H1 (cell line): ENCODE data around the gene CEACAM16. TPM values are rescaled to one million over a fixed set of nuclear protein-coding genes. Genes with fewer than 3 reads are reported as not detected.

Source experiments
- CTCF ChIA-PET: fragments of 300-600 bp; sonication (Branson Sonifier 250); formaldehyde crosslinking; loops from one replicate; lab custom pipeline; 2021; ENCODE audit not compliant: partially characterized antibody; lab: Charles Lee
- POLR2A ChIA-PET: fragments of 300-600 bp; sonication (Branson Sonifier 250); formaldehyde crosslinking; loops from one replicate; lab custom pipeline; 2021; ENCODE audit warnings: inconsistent platforms; ENCODE audit not compliant: partially characterized antibody; lab: Charles Lee
- DNase-seq, 2 experiments: peaks; one replicate each; pipeline versions ENCODE4 v3.0.0 to v3.0.0-alpha.2; 2010 to 2022; ENCODE audit warnings: low spot score in 2 of 2, low read depth in 1 of 2, mixed read lengths in 1 of 2
- FAIRE-seq: peaks from 2 replicates; lab custom pipeline; 2011; peaks lifted over from hg19 to GRCh38; lab: Jason Lieb, UNC
- H2AFZ ChIP-seq: 2 replicates; pipeline ENCODE4 v1.8.1; 2012; ENCODE audit warnings: low read length, inconsistent platforms
- H2AK5ac ChIP-seq: 2 replicates; pipeline ENCODE4 v1.6.1; 2013; ENCODE audit warnings: low read depth, low read length
- H2BK120ac ChIP-seq: replicated peaks from 2 replicates; pipeline ENCODE3; 2013; ENCODE audit warnings: low read depth, low read length, inconsistent platforms
- H2BK12ac ChIP-seq: 2 replicates; pipeline ENCODE4 v1.6.1; 2013; ENCODE audit warnings: low read depth, low read length
- H2BK15ac ChIP-seq: 2 replicates; pipeline ENCODE4 v1.6.1; 2013; ENCODE audit warnings: low read length
- H2BK20ac ChIP-seq: 2 replicates; pipeline ENCODE4 v1.6.1; 2013; ENCODE audit warnings: low read length
- H2BK5ac ChIP-seq: 2 replicates; pipeline ENCODE4 v1.6.1; 2013; ENCODE audit warnings: low read depth, low read length
- H3K14ac ChIP-seq: 2 replicates; pipeline ENCODE4 v1.6.1; 2013; ENCODE audit warnings: inconsistent platforms; ENCODE audit not compliant: insufficient read length
- H3K18ac ChIP-seq: 2 replicates; pipeline ENCODE4 v1.6.1; 2013; ENCODE audit warnings: low read length; ENCODE audit errors: extremely low read depth
- H3K23ac ChIP-seq: 2 replicates; pipeline ENCODE4 v1.6.1; 2013; ENCODE audit warnings: inconsistent platforms; ENCODE audit not compliant: insufficient read length
- H3K23me2 ChIP-seq: 2 replicates; pipeline ENCODE4 v1.6.1; 2013; ENCODE audit warnings: low read depth, low read length
- H3K27ac ChIP-seq: 2 replicates; pipeline ENCODE4 v1.6.1; 2011; ENCODE audit warnings: low read depth, low read length, inconsistent platforms
- H3K27me3 ChIP-seq, 4 experiments: replicated peaks in 1 of 4; 1 replicate in 1 of 4; 2 replicates in 3 of 4; pipeline versions ENCODE4 v1.6.1 to v1.8.1; 2011 to 2013; ENCODE audit warnings: low read length in 3 of 4, mild to moderate bottlenecking in 3 of 4, inconsistent platforms in 2 of 4, mixed read lengths in 2 of 4, moderate library complexity in 1 of 4; ENCODE audit not compliant: control insufficient read depth in 3 of 4, insufficient read depth in 3 of 4; ENCODE audit errors: extremely low read depth in 1 of 4
- H3K36me3 ChIP-seq, 4 experiments: 2 replicates each; pipeline versions ENCODE4 v1.6.1 to v1.8.1; 2011 to 2013; ENCODE audit warnings: mild to moderate bottlenecking in 4 of 4, low read length in 3 of 4, moderate library complexity in 2 of 4, control low read depth in 1 of 4, inconsistent platforms in 1 of 4; ENCODE audit not compliant: insufficient read depth in 4 of 4, control insufficient read depth in 2 of 4
- H3K4ac ChIP-seq: replicated peaks from 2 replicates; pipeline ENCODE3; 2013; ENCODE audit warnings: low read length, low read depth, mixed read lengths, inconsistent platforms; ENCODE audit not compliant: insufficient read length
- H3K4me1 ChIP-seq, 4 experiments: replicated peaks in 1 of 4; 1 replicate in 1 of 4; 2 replicates in 3 of 4; pipeline versions ENCODE4 v1.6.1 to v1.8.1; 2011 to 2013; ENCODE audit warnings: low read length in 3 of 4, inconsistent platforms in 2 of 4, mixed read lengths in 1 of 4; ENCODE audit not compliant: insufficient read depth in 4 of 4, control insufficient read depth in 3 of 4
- H3K4me2 ChIP-seq, 2 experiments: 2 replicates each; pipeline versions ENCODE4 v1.6.1 to v1.8.1; 2011 to 2013; ENCODE audit warnings: low read depth in 2 of 2, low read length in 2 of 2, control low read depth in 1 of 2, inconsistent platforms in 1 of 2, mild to moderate bottlenecking in 1 of 2; ENCODE audit not compliant: insufficient read depth in 1 of 2
- H3K4me3 ChIP-seq, 4 experiments: fragments of 200-600, 300-600 bp in 1 of 4; sonication (generic), shearing (Covaris generic), sonication (Bioruptor Twin) in 1 of 4; 2 replicates each; pipeline versions ENCODE4 v1.5.1 to v1.8.1; 2011 to 2016; ENCODE audit warnings: low read length in 4 of 4, low read depth in 3 of 4, control low read depth in 2 of 4, inconsistent platforms in 2 of 4, mild to moderate bottlenecking in 2 of 4, mixed read lengths in 1 of 4, moderate library complexity in 1 of 4; ENCODE audit not compliant: insufficient read depth in 2 of 4; ENCODE audit errors: extremely low read depth in 1 of 4
- H3K56ac ChIP-seq: replicated peaks from 2 replicates; pipeline ENCODE3; 2013; ENCODE audit warnings: low read depth, mild to moderate bottlenecking, mixed read lengths, low read length, inconsistent platforms; ENCODE audit not compliant: insufficient read length
- H3K79me1 ChIP-seq: 2 replicates; pipeline ENCODE4 v1.6.1; 2013; ENCODE audit warnings: low read depth, low read length, control low read depth
- H3K79me2 ChIP-seq, 2 experiments: 2 replicates each; pipeline versions ENCODE4 v1.6.1 to v1.8.1; 2012 to 2013; ENCODE audit warnings: low read length in 2 of 2, mild to moderate bottlenecking in 2 of 2, inconsistent platforms in 1 of 2; ENCODE audit not compliant: insufficient read depth in 2 of 2, control insufficient read depth in 1 of 2
- H3K9ac ChIP-seq, 4 experiments: replicated peaks in 1 of 4; 1 replicate in 1 of 4; 2 replicates in 3 of 4; pipeline versions ENCODE4 v1.6.1 to v1.8.1; 2011 to 2013; ENCODE audit warnings: low read depth in 3 of 4, low read length in 3 of 4, control low read depth in 2 of 4, mild to moderate bottlenecking in 2 of 4, moderate library complexity in 2 of 4, inconsistent platforms in 1 of 4; ENCODE audit errors: extremely low read depth in 1 of 4
- H3K9me3 ChIP-seq, 2 experiments: 2 replicates each; pipeline versions ENCODE4 v1.6.1 to v1.8.1; 2012 to 2013; ENCODE audit warnings: mild to moderate bottlenecking in 2 of 2, moderate library complexity in 2 of 2, control low read depth in 1 of 2, inconsistent platforms in 1 of 2, low read depth in 1 of 2, low read length in 1 of 2, mixed read lengths in 1 of 2; ENCODE audit not compliant: insufficient read depth in 2 of 2
- H4K20me1 ChIP-seq, 2 experiments: replicated peaks in 1 of 2; 2 replicates each; pipeline versions ENCODE3 to v1.8.1; 2011 to 2013; ENCODE audit warnings: inconsistent platforms in 2 of 2, low read length in 2 of 2, mild to moderate bottlenecking in 1 of 2; ENCODE audit not compliant: insufficient read depth in 2 of 2, control insufficient read depth in 1 of 2
- H4K5ac ChIP-seq: 2 replicates; pipeline ENCODE4 v1.6.1; 2013; ENCODE audit warnings: low read length, low read depth, mixed read lengths, inconsistent platforms; ENCODE audit not compliant: insufficient read length
- H4K8ac ChIP-seq: 2 replicates; pipeline ENCODE4 v1.8.0; 2013; ENCODE audit warnings: mild to moderate bottlenecking, moderate library complexity, low read length, inconsistent platforms; ENCODE audit not compliant: insufficient read depth; ENCODE audit errors: extremely low read depth
- H4K91ac ChIP-seq: replicated peaks from 2 replicates; pipeline ENCODE3; 2013; ENCODE audit warnings: low read length, mixed read lengths, inconsistent platforms; ENCODE audit not compliant: insufficient read length
- CBX5 ChIP-seq: fragments of 300-800, 300-1000 bp; sonication (generic); IDR thresholded peaks from 2 replicates; pipeline ENCODE4 v1.7.1; 2016; ENCODE audit warnings: antibody characterized with exemption, low read length, low read depth
- CHD2 ChIP-seq: IDR thresholded peaks from 2 replicates; pipeline ENCODE4 v1.6.1; 2012; ENCODE audit warnings: low read length, improper control_type of control experiment
- EGR1 ChIP-seq: IDR thresholded peaks from 2 replicates; pipeline ENCODE4 v1.6.1; 2011; ENCODE audit warnings: low read depth, low read length, borderline replicate concordance
- KDM4A ChIP-seq: IDR thresholded peaks from one replicate; pipeline ENCODE4 v1.7.1; 2012; ENCODE audit warnings: low read depth, mild to moderate bottlenecking, moderate library complexity, low read length, inconsistent platforms; ENCODE audit not compliant: severe bottlenecking
- RXRA ChIP-seq: IDR thresholded peaks from 2 replicates; pipeline ENCODE4 v1.6.1; 2011; ENCODE audit warnings: low read depth, mild to moderate bottlenecking, low read length, moderate library complexity; ENCODE audit not compliant: insufficient read depth
- SAP30 ChIP-seq: fragments of 300-600 bp; sonication (generic); IDR thresholded peaks from 2 replicates; pipeline ENCODE4 v1.7.1; 2012; ENCODE audit warnings: low read length, moderate library complexity, mild to moderate bottlenecking, inconsistent platforms; ENCODE audit not compliant: insufficient read depth, insufficient replicate concordance
- SP4 ChIP-seq: IDR thresholded peaks from 2 replicates; pipeline ENCODE4 v1.6.1; 2012; ENCODE audit warnings: low read length, inconsistent platforms
- SRF ChIP-seq: IDR thresholded peaks from 2 replicates; pipeline ENCODE4 v1.6.1; 2011; ENCODE audit warnings: mild to moderate bottlenecking, low read depth, low read length, moderate library complexity
- TAF1 ChIP-seq: IDR thresholded peaks from 2 replicates; pipeline ENCODE4 v1.6.1; 2011; ENCODE audit warnings: mild to moderate bottlenecking, low read depth, low read length
- TEAD4 ChIP-seq: IDR thresholded peaks from 2 replicates; pipeline ENCODE4 v1.6.1; 2012; ENCODE audit warnings: low read depth, low read length, inconsistent platforms, mixed read lengths
- YY1 ChIP-seq: IDR thresholded peaks from 2 replicates; pipeline ENCODE4 v1.6.1; 2011; ENCODE audit warnings: low read depth, mild to moderate bottlenecking, low read length
- WGBS, 2 experiments: shearing (Covaris generic) in 1 of 2; methylation state at CpG; one replicate each; pipeline versions ENCODE4 v1.1.6 to v1.1.7; 2013 to 2015; ENCODE audit warnings: low lambda C conversion rate in 2 of 2, mixed read lengths in 2 of 2, inconsistent platforms in 1 of 2, low coverage in 1 of 2, missing lambda C conversion rate in 1 of 2; ENCODE audit not compliant: insufficient replicate concordance in 2 of 2, insufficient coverage in 1 of 2, insufficient read length in 1 of 2; ENCODE audit errors: extremely low coverage in 1 of 2, missing lambda C conversion rate in 1 of 2; 5-methylcytosine and 5-hydroxymethylcytosine counted together
- polyA plus RNA-seq, 7 experiments: library from polyadenylated mRNA; depleted of rRNA in 3 of 7; stranded (reverse) in 5 of 7; unstranded in 2 of 7; fragments of >200 nt in 5 of 7; fragments of 200-250 nt in 2 of 7; gene quantifications; 1 replicate in 5 of 7; 2 replicates in 1 of 7; 4 replicates in 1 of 7; pipeline versions ENCODE4 v1.2.1 to v1.2.3, GENCODE V29; 2011 to 2013; ENCODE audit warnings: missing spikeins in 2 of 7, mixed read lengths in 2 of 7
- total RNA-seq: library from RNA; stranded (reverse); fragmentation: NEBNext Ultra II Directional; extraction: Animal tissue kit (Norgen Biotek cat#: 25700); gene quantifications from 2 replicates; pipeline ENCODE4 v1.2.1, GENCODE V29; 2021

Gene CEACAM16
- total and polyA plus RNA-seq, 2 of the 8 experiments (the other 6 are each of a cell fraction or from before 2014, with no cell fraction given) = not detected

GRCh38 chr19:44722131-44723121, 23.5 kb downstream of the CEACAM16 start:
- Histone ChIP-seq H3K23ac (no peak overlapping the region), H3K4me1 (peaks cover 0 to 12% (median 8%) of the 10 kb centered on the region in 4 experiments; a peak in 6 of 7 replicates), H3K27ac (no peak overlapping the region), H3K79me2 (no peaks in the 10 kb centered on the region), H4K20me1 (no peaks in the 10 kb centered on the region), H3K36me3 (no peaks in the 10 kb centered on the region), H3K23me2 (no peaks in the 10 kb centered on the region; the same call in 1 of the 2 replicates), H2BK5ac (peak overlapping the region; percentile 26; the same call in 1 of the 2 replicates), H4K8ac (no peak overlapping the region; the same call in 1 of the 2 replicates), H2AK5ac (0 out of 2 replicates have a peak overlapping the region, but pooled peaks have one; percentile 53), H2BK120ac (no peak overlapping the region), H3K9ac (no peak overlapping the region), H4K5ac (no peak overlapping the region), H3K18ac (no peak overlapping the region), H4K91ac (no peak overlapping the region), H2BK15ac (no peak overlapping the region; the same call in 1 of the 2 replicates), H3K4me3 (no peak overlapping the region), H3K4ac (peak overlapping the region; percentile 69), H2BK12ac (peak overlapping the region; percentile 4; the same call in 1 of the 2 replicates), H3K79me1 (no peaks in the 10 kb centered on the region), H3K56ac (no peak overlapping the region), H2AFZ (no peak overlapping the region), H2BK20ac (peak overlapping the region; percentile 74; the same call in 1 of the 2 replicates), H3K4me2 (no peak overlapping the region), H3K9me3 (no peaks in the 10 kb centered on the region), H3K14ac (no peak overlapping the region), H3K27me3 (no peaks in the 10 kb centered on the region; a peak in 1 of 7 replicates)
- 87% methylated on average over 17 of the region's 21 CpGs; no CpG with 5 or more reads in 1 of the 2 experiments for WGBS, 2 experiments
- POLR2A ChIA-PET = interaction anchor here (0.6 to 2.2 kb wide), 5 partner anchors 9 to 49 kb away, joined by 3 to 8 read pairs (median 3); no protein-coding TSS in a partner anchor
- DNase-seq (no peak), FAIRE-seq (no peak)
- CTCF ChIA-PET = interaction anchor here (0.5 to 20.6 kb wide), 29 partner anchors 9 to 1447 kb away, joined by 3 to 468 read pairs (median 7); partner anchors contain the start of gene NECTIN2
- TF ChIP-seq SP4 (no peak), SAP30 (no peak), TEAD4 (no peak), TAF1 (no peak), CHD2 (no peak), YY1 (no peak), RXRA (no peak), EGR1 (no peak), CBX5 (no peak), SRF (no peak), KDM4A (no peak)
